Testis (tissue), 2 donors: ENCODE measurements around the gene FARS2.

Source experiments
- POLR2A ChIP-seq: fragments of 450-650 bp; IDR thresholded peaks from one replicate; pipeline ENCODE4 v1.6.1; 2017; ENCODE audit warnings: antibody characterized with exemption, mild to moderate bottlenecking, moderate library complexity
- TF ChIP-seq, protein P1 (sequence below), 3 experiments: fragments of 450-650 bp in 2 of 3; fragments of 200-600 bp in 1 of 3; sonication (generic) in 1 of 3; IDR thresholded peaks; one replicate each; pipeline ENCODE4 v1.5.1; 2016 to 2019; ENCODE audit warnings: antibody characterized with exemption in 3 of 3, mild to moderate bottlenecking in 2 of 3, moderate library complexity in 1 of 3

DNA sequence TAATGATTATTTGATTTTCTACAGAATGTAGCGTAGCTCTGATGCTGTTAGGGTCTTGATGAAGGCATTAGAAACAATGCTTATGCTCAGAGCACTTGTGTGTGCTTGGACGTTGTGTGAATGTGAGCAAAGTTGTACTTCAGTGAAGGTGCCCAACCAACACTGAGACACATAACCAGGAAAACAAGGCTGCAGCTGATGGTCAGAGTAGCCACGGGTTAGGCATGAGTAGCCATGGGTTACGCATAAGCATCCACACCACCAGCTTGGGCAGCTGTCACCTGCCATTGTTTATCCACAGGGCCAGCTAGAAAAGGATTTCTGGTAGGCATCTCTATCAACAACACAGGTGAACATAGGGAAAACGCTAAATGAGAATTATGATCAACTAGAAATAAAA is 418.8 kb downstream of the FARS2 start:
- TF ChIP-seq, protein P1, sequence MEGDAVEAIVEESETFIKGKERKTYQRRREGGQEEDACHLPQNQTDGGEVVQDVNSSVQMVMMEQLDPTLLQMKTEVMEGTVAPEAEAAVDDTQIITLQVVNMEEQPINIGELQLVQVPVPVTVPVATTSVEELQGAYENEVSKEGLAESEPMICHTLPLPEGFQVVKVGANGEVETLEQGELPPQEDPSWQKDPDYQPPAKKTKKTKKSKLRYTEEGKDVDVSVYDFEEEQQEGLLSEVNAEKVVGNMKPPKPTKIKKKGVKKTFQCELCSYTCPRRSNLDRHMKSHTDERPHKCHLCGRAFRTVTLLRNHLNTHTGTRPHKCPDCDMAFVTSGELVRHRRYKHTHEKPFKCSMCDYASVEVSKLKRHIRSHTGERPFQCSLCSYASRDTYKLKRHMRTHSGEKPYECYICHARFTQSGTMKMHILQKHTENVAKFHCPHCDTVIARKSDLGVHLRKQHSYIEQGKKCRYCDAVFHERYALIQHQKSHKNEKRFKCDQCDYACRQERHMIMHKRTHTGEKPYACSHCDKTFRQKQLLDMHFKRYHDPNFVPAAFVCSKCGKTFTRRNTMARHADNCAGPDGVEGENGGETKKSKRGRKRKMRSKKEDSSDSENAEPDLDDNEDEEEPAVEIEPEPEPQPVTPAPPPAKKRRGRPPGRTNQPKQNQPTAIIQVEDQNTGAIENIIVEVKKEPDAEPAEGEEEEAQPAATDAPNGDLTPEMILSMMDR (IDR thresholded peaks at IDR 0.05): no peak
- no peak for TF ChIP-seq POLR2A
